ENCODE data around the gene RNF133. TPM values are rescaled to one million over a fixed set of nuclear protein-coding genes. Genes with fewer than 3 reads are reported as not detected.

Gene RNF133
- total and polyA plus RNA-seq, 10 of the 15 experiments (the other 5 are each of a cell fraction or from before 2014, with no cell fraction given): 0.05 TPM; not detected in 9

DNA sequence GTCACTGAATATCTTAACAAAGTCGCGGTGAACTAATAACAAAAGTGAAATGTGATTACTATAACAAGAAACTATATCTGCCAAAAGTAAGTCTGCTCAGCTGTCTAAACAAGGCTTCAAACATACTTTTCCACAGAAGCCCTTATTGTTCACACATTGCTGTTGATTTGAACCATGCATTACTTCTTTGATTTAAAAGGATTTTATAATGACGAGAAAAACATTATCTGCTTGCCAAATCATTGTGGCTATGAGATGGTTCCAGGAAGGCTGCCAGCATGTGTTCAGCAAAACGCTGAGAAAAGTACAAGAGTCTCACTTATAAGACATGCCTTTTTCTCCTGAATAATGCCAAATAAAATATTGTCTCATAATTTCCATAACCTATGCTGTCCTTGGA is 24.4 kb downstream of the RNF133 start (continued):
- TF ChIP-seq, protein P1, sequence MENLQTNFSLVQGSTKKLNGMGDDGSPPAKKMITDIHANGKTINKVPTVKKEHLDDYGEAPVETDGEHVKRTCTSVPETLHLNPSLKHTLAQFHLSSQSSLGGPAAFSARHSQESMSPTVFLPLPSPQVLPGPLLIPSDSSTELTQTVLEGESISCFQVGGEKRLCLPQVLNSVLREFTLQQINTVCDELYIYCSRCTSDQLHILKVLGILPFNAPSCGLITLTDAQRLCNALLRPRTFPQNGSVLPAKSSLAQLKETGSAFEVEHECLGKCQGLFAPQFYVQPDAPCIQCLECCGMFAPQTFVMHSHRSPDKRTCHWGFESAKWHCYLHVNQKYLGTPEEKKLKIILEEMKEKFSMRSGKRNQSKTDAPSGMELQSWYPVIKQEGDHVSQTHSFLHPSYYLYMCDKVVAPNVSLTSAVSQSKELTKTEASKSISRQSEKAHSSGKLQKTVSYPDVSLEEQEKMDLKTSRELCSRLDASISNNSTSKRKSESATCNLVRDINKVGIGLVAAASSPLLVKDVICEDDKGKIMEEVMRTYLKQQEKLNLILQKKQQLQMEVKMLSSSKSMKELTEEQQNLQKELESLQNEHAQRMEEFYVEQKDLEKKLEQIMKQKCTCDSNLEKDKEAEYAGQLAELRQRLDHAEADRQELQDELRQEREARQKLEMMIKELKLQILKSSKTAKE (IDR thresholded peaks at IDR 0.05; ENCODE audit: low read depth, poor library complexity, severe bottlenecking): no peak
- TF ChIP-seq NFIC (IDR thresholded peaks at IDR 0.05; ENCODE audit: low read depth, low read length): no peak
- TF ChIP-seq ETV6 (conservative IDR thresholded peaks at IDR 0.05 in 1 of 2, IDR thresholded peaks at IDR 0.05 in 1 of 2; ENCODE audit: borderline replicate concordance in 1 of 2, low read depth in 1 of 2): no peak

DNA sequence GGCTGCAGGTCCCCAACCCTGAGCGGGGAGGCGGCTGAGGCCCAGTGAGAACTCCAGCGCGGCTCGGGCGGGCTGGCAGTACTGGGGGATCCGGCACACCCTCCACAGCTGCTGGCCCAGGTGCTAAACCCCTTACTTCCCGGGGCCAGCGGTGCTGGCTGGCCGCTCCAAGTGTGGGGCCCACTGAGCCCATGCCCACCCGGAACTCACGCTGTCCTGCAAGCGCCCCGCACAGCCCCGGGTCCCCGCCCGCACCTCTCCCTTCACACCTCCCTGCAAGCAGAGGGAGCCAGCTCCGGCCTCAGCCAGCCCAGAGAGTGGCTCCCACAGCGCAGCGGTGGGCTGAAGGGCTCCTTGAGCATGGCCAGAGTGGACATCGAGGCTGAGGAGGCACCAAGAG is 25.0 kb downstream of the RNF133 start:
- Histone ChIP-seq H3K36me3 (ENCODE audit: control insufficient read depth in 2 of 2, insufficient read depth in 2 of 2, low read length in 1 of 2) (no peaks in the 10 kb centered on the region), H3K9me3 (replicated peaks; ENCODE audit: control insufficient read depth, insufficient read depth, low read length) (no peaks in the 10 kb centered on the region), H3K27ac (ENCODE audit: control insufficient read depth, insufficient read depth) (no peak overlapping the region), H3K4me2 (ENCODE audit: control insufficient read depth, insufficient read depth) (no peak overlapping the region), H3K4me3 (no peak overlapping the region), H3K4me1 (ENCODE audit: control insufficient read depth, insufficient read depth, low read length) (no peaks in the 10 kb centered on the region), H3K9ac (ENCODE audit: control insufficient read depth, insufficient read depth, low read length) (no peak overlapping the region), H3K79me2 (ENCODE audit: control insufficient read depth, insufficient read depth, low read length) (no peaks in the 10 kb centered on the region), H3K27me3 (replicated peaks in 1 of 2; ENCODE audit: control insufficient read depth in 2 of 2, insufficient read depth in 2 of 2, low read length in 1 of 2) (no peaks in the 10 kb centered on the region), H4K20me1 (ENCODE audit: control insufficient read depth, insufficient read depth) (no peaks in the 10 kb centered on the region), H2AFZ (ENCODE audit: control insufficient read depth, low read depth, low read length) (no peak overlapping the region)
- FAIRE-seq (no peak), ATAC-seq (no peak), DNase-seq (ENCODE audit: low read depth, low spot score) (no peak)
- CTCF ChIA-PET: interaction anchor here (1.0 to 1.2 kb wide), 2 partner anchors 8 to 30 kb away, joined by 3 read pairs; no protein-coding TSS in a partner anchor
- SMC1A ChIA-PET (ENCODE audit: uncharacterized antibody, unreplicated experiment): interaction anchor here (1.4 kb wide), 1 partner anchor 174 kb away, joined by 4 read pairs; no protein-coding TSS in a partner anchor
- RAD21 ChIA-PET (ENCODE audit: unreplicated experiment): interaction anchor here (1.3 to 1.8 kb wide), 2 partner anchors 37 to 123 kb away, joined by 3 to 5 read pairs; no protein-coding TSS in a partner anchor
- intact Hi-C loops (cut with micrococcal nuclease; ENCODE audit: unreplicated experiment) (no loop called here), in situ Hi-C loops (cut with MboI) (no loop called here)
- no TSS peak for BruUV-seq (replicated peaks)
- POLR2A ChIA-PET: no interaction called here
- 71% methylated on average over 8 of the region's 21 CpGs for WGBS (ENCODE audit: insufficient coverage, insufficient replicate concordance, low lambda C conversion rate, missing lambda C conversion rate)
- TF ChIP-seq LARP7 (IDR thresholded peaks at IDR 0.05) (no peak), BACH1 (IDR thresholded peaks at IDR 0.05; ENCODE audit: borderline replicate concordance) (no peak), CUX1 (IDR thresholded peaks at IDR 0.05; ENCODE audit: insufficient replicate concordance, low read depth, low read length) (no peak), ZNF384 (IDR thresholded peaks at IDR 0.05; ENCODE audit: borderline replicate concordance, low read depth, low read length) (no peak)
- TF ChIP-seq, protein P2, sequence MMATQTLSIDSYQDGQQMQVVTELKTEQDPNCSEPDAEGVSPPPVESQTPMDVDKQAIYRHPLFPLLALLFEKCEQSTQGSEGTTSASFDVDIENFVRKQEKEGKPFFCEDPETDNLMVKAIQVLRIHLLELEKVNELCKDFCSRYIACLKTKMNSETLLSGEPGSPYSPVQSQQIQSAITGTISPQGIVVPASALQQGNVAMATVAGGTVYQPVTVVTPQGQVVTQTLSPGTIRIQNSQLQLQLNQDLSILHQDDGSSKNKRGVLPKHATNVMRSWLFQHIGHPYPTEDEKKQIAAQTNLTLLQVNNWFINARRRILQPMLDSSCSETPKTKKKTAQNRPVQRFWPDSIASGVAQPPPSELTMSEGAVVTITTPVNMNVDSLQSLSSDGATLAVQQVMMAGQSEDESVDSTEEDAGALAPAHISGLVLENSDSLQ (IDR thresholded peaks at IDR 0.05): no peak
- TF ChIP-seq, protein P1 (IDR thresholded peaks at IDR 0.05; ENCODE audit: low read depth, poor library complexity, severe bottlenecking): no peak
